Measurements from ENCODE around the gene CADPS2. TPM values are rescaled to one million over a fixed set of nuclear protein-coding genes. Genes with fewer than 3 reads are reported as not detected.
"Not testable (repeated sequence)": the region's sequence is repeated elsewhere in the genome, so short reads cannot be mapped to it uniquely, and the experiment has no call there.

CADPS2 gene
- polyA plus RNA-seq, 3 donors from 2014 or later = not detected

- peaks cover 0 to 6% (median 3%) of the 10 kb centered on the region in 3 donors for H3K36me3 Mint-ChIP-seq
- H3K4me3 Mint-ChIP-seq = no peak overlapping the region
- H3K9me3 Mint-ChIP-seq = peaks cover 9 to 46% (median 25%) of the 10 kb centered on the region in 6 donors
- peaks cover 13 to 27% (median 22%) of the 10 kb centered on the region in 3 donors for H3K27me3 Mint-ChIP-seq (ENCODE audit: low read depth in 3 of 3)
- DNase-seq = no peak
- H3K27ac Mint-ChIP-seq = no peak overlapping the region
- H3K4me1 Mint-ChIP-seq = no peaks in the 10 kb centered on the region
These were observed 588.1 kb downstream of the CADPS2 start for GRCh38 chr7:122298131-122298530.

- H3K4me3 Mint-ChIP-seq = no peak overlapping the region
- no peak overlapping the region for H3K27ac Mint-ChIP-seq
- peaks cover 0 to 6% (median 2%) of the 10 kb centered on the region in 3 donors for H3K27me3 Mint-ChIP-seq (ENCODE audit: low read depth in 3 of 3)
- no peak for DNase-seq
- H3K36me3 Mint-ChIP-seq = peaks cover 0 to 3% (median 0%) of the 10 kb centered on the region in 3 donors
- H3K9me3 Mint-ChIP-seq = peaks cover 2 to 34% (median 8%) of the 10 kb centered on the region in 6 donors
- H3K4me1 Mint-ChIP-seq = no peaks in the 10 kb centered on the region
These were observed 595.1 kb downstream of the CADPS2 start for GRCh38 chr7:122291189-122291588.

GRCh38 chr7:122290476-122290875, 595.8 kb downstream of the CADPS2 start:
- no peaks in the 10 kb centered on the region for H3K4me1 Mint-ChIP-seq
- H3K36me3 Mint-ChIP-seq = peaks cover 0 to 2% (median 0%) of the 10 kb centered on the region in 3 donors
- H3K9me3 Mint-ChIP-seq = peaks cover 3 to 38% (median 8%) of the 10 kb centered on the region in 6 donors
- H3K27ac Mint-ChIP-seq = no peak overlapping the region
- no peak for DNase-seq
- H3K27me3 Mint-ChIP-seq (ENCODE audit: low read depth in 3 of 3) = peaks cover 0 to 6% (median 2%) of the 10 kb centered on the region in 3 donors
- H3K4me3 Mint-ChIP-seq = no peak overlapping the region

- H3K27me3 Mint-ChIP-seq (ENCODE audit: low read depth in 3 of 3) = peaks cover 0 to 3% (median 0%) of the 10 kb centered on the region in 3 donors
- no peaks in the 10 kb centered on the region for H3K4me1 Mint-ChIP-seq
- H3K36me3 Mint-ChIP-seq = peaks cover 0 to 3% (median 0%) of the 10 kb centered on the region in 3 donors
- DNase-seq = no peak
- H3K27ac Mint-ChIP-seq = no peak overlapping the region
- H3K9me3 Mint-ChIP-seq = peaks cover 3 to 40% (median 10%) of the 10 kb centered on the region in 6 donors
- H3K4me3 Mint-ChIP-seq = no peak overlapping the region
These were observed 596.8 kb downstream of the CADPS2 start for GRCh38 chr7:122289426-122289825.

GRCh38 chr7:122284608-122285007, 601.7 kb downstream of the CADPS2 start:
- H3K27ac Mint-ChIP-seq; H3K27me3 Mint-ChIP-seq (ENCODE audit: low read depth in 3 of 3); H3K4me3 Mint-ChIP-seq; H3K4me1 Mint-ChIP-seq; DNase-seq; H3K36me3 Mint-ChIP-seq: not testable (repeated sequence)
- peaks cover 3 to 25% (median 7%) of the 10 kb centered on the region in 6 donors for H3K9me3 Mint-ChIP-seq

- H3K4me3 Mint-ChIP-seq = no peak overlapping the region
- no peak for DNase-seq
- H3K27me3 Mint-ChIP-seq (ENCODE audit: low read depth in 3 of 3) = peaks cover 0 to 3% (median 3%) of the 10 kb centered on the region in 3 donors
- no peak overlapping the region for H3K27ac Mint-ChIP-seq
- no peaks in the 10 kb centered on the region for H3K36me3 Mint-ChIP-seq
- H3K4me1 Mint-ChIP-seq = no peaks in the 10 kb centered on the region
- H3K9me3 Mint-ChIP-seq = peaks cover 0 to 6% (median 3%) of the 10 kb centered on the region in 6 donors
These were observed 613.1 kb downstream of the CADPS2 start for GRCh38 chr7:122273117-122273516.

GRCh38 chr7:122269241-122269640, 617.0 kb downstream of the CADPS2 start:
- H3K36me3 Mint-ChIP-seq = peaks cover 0 to 4% (median 0%) of the 10 kb centered on the region in 3 donors
- H3K9me3 Mint-ChIP-seq = peaks cover 0 to 15% (median 2%) of the 10 kb centered on the region in 6 donors
- no peaks in the 10 kb centered on the region for H3K4me1 Mint-ChIP-seq
- no peak for DNase-seq
- no peak overlapping the region for H3K27ac Mint-ChIP-seq
- H3K4me3 Mint-ChIP-seq = no peak overlapping the region
- peaks cover 0 to 4% (median 3%) of the 10 kb centered on the region in 3 donors for H3K27me3 Mint-ChIP-seq (ENCODE audit: low read depth in 3 of 3)

Other genes starting within 250 kb of the CADPS2 start
- not detected for gene RNF133, start 187.3 kb downstream of the CADPS2 start, polyA plus RNA-seq
- not detected for gene RNF148, start 183.5 kb downstream of the CADPS2 start, polyA plus RNA-seq
- not detected for gene TAS2R16, start 109.2 kb upstream of the CADPS2 start, polyA plus RNA-seq

Measured in immature natural killer cell (primary cell).